ENCODE measurements around the gene ZFYVE21. TPM values are rescaled to one million over a fixed set of nuclear protein-coding genes. Genes with fewer than 3 reads are reported as not detected.

ZFYVE21 gene
- total and polyA plus RNA-seq, 2 donors from 2014 or later: 67.8 to 70.9 TPM

- H3K4me3 ChIP-seq (ENCODE audit: low read length in 3 of 3): no peak overlapping the region
- intact Hi-C loops (cut with DNase I): no loop called here
- DNase-seq (peak in 1 of 5 donors; percentile 43), FAIRE-seq (no peak)
- H3K4me1 ChIP-seq (ENCODE audit: control insufficient read depth in 2 of 3, insufficient read depth in 2 of 3, low read depth in 1 of 3, low read length in 3 of 3): peaks cover 0 to 9% (median 6%) of the 10 kb centered on the region in 3 donors
- no peaks in the 10 kb centered on the region for H3K27me3 ChIP-seq (ENCODE audit: control insufficient read depth, insufficient read depth, low read length)
- no peaks in the 10 kb centered on the region for H3K9me3 ChIP-seq (ENCODE audit: control insufficient read depth in 2 of 3, insufficient read depth in 1 of 3, low read length in 3 of 3)
- TF ChIP-seq CTCF (IDR thresholded peaks at IDR 0.05; ENCODE audit: borderline replicate concordance, extremely low read depth, insufficient read depth): no peak
- H3K27ac ChIP-seq (ENCODE audit: low read depth in 2 of 2, low read length in 2 of 2): no peak overlapping the region
- H3K9ac ChIP-seq (ENCODE audit: low read length in 3 of 3): no peak overlapping the region
- H3K36me3 ChIP-seq (ENCODE audit: control insufficient read depth in 2 of 3, insufficient read depth in 3 of 3, low read length in 3 of 3): peaks cover 0 to 25% (median 8%) of the 10 kb centered on the region in 3 donors
Observed at GRCh38 chr14:103694572-103695026, 21.0 kb upstream of the ZFYVE21 start.

GRCh38 chr14:103695296-103696069 is 20.1 kb upstream of the ZFYVE21 start:
- Histone ChIP-seq H3K27me3 (ENCODE audit: control insufficient read depth, insufficient read depth, low read length) (no peaks in the 10 kb centered on the region), H3K4me1 (ENCODE audit: control insufficient read depth in 2 of 3, insufficient read depth in 2 of 3, low read depth in 1 of 3, low read length in 3 of 3) (peaks cover 0 to 9% (median 6%) of the 10 kb centered on the region in 3 donors), H3K9me3 (ENCODE audit: control insufficient read depth in 2 of 3, insufficient read depth in 1 of 3, low read length in 3 of 3) (no peaks in the 10 kb centered on the region), H3K4me3 (ENCODE audit: low read length in 3 of 3) (no peak overlapping the region), H3K9ac (ENCODE audit: low read length in 3 of 3) (no peak overlapping the region), H3K27ac (ENCODE audit: low read depth in 2 of 2, low read length in 2 of 2) (no peak overlapping the region), H3K36me3 (ENCODE audit: control insufficient read depth in 2 of 3, insufficient read depth in 3 of 3, low read length in 3 of 3) (peaks cover 0 to 26% (median 8%) of the 10 kb centered on the region in 3 donors)
- no peak for TF ChIP-seq CTCF (IDR thresholded peaks at IDR 0.05; ENCODE audit: borderline replicate concordance, extremely low read depth, insufficient read depth)
- intact Hi-C loops (cut with DNase I): no loop called here
- DNase-seq (peak in 3 of 5 donors; percentile 45 to 59 (median 46)), FAIRE-seq (no peak)

- no peak for TF ChIP-seq CTCF (IDR thresholded peaks at IDR 0.05; ENCODE audit: borderline replicate concordance, extremely low read depth, insufficient read depth)
- Histone ChIP-seq H3K27me3 (ENCODE audit: control insufficient read depth, insufficient read depth, low read length) (no peaks in the 10 kb centered on the region), H3K4me1 (ENCODE audit: control insufficient read depth in 2 of 3, insufficient read depth in 2 of 3, low read depth in 1 of 3, low read length in 3 of 3) (peaks cover 0 to 9% (median 6%) of the 10 kb centered on the region in 3 donors), H3K36me3 (ENCODE audit: control insufficient read depth in 2 of 3, insufficient read depth in 3 of 3, low read length in 3 of 3) (peaks cover 0 to 26% (median 8%) of the 10 kb centered on the region in 3 donors), H3K9me3 (ENCODE audit: control insufficient read depth in 2 of 3, insufficient read depth in 1 of 3, low read length in 3 of 3) (no peaks in the 10 kb centered on the region), H3K27ac (ENCODE audit: low read depth in 2 of 2, low read length in 2 of 2) (no peak overlapping the region), H3K9ac (ENCODE audit: low read length in 3 of 3) (no peak overlapping the region), H3K4me3 (ENCODE audit: low read length in 3 of 3) (no peak overlapping the region)
- intact Hi-C loops (cut with DNase I): no loop called here
- DNase-seq: peak in 1 of 5 donors; percentile 37
- no peak for FAIRE-seq
Observed at GRCh38 chr14:103696070-103696402, 19.6 kb upstream of the ZFYVE21 start.
